ENCODE data around the gene USP51. TPM values are rescaled to one million over a fixed set of nuclear protein-coding genes. Genes with fewer than 3 reads are reported as not detected.
"Not testable (repeated sequence)": the region's sequence is repeated elsewhere in the genome, so short reads cannot be mapped to it uniquely, and the experiment has no call there.

The USP51 gene
- total RNA-seq, 4 donors from 2014 or later = 0.26 to 8.2 (median 4.4) TPM

- H3K9me3 ChIP-seq; intact Hi-C loops (cut with DNase I; ENCODE audit: low total_unique reads); H3K4me3 ChIP-seq: not testable (repeated sequence)
Observed at GRCh38 chrX:55464050-55464449, 25.6 kb downstream of the USP51 start.

GRCh38 chrX:55459926-55460325, 29.7 kb downstream of the USP51 start:
- H3K9me3 ChIP-seq; H3K4me3 ChIP-seq; H3K4me1 ChIP-seq; intact Hi-C loops (cut with DNase I; ENCODE audit: low total_unique reads); DNase-seq; H3K27me3 ChIP-seq; H3K27ac ChIP-seq; H3K36me3 ChIP-seq: not testable (repeated sequence)

More at GRCh38 chrX:55464050-55464449, 25.6 kb downstream of the USP51 start:
- H3K4me1 ChIP-seq, H3K36me3 ChIP-seq, H3K27ac ChIP-seq, H3K27me3 ChIP-seq, DNase-seq: not testable (repeated sequence)

- H3K4me1 ChIP-seq; H3K27me3 ChIP-seq; intact Hi-C loops (cut with DNase I; ENCODE audit: low total_unique reads); H3K36me3 ChIP-seq; DNase-seq; H3K27ac ChIP-seq; H3K9me3 ChIP-seq; H3K4me3 ChIP-seq: not testable (repeated sequence)
Observed at GRCh38 chrX:55459426-55459825, 30.2 kb downstream of the USP51 start.

GRCh38 chrX:55455708-55456107, 33.9 kb downstream of the USP51 start:
- H3K4me1 ChIP-seq; DNase-seq; H3K9me3 ChIP-seq; H3K27ac ChIP-seq; H3K4me3 ChIP-seq; H3K27me3 ChIP-seq; intact Hi-C loops (cut with DNase I; ENCODE audit: low total_unique reads); H3K36me3 ChIP-seq: not testable (repeated sequence)

- H3K4me3 ChIP-seq = peak overlapping the region; percentile 42 to 74
- no peak for TF ChIP-seq POLR2A (IDR thresholded peaks at IDR 0.05)
- TF ChIP-seq CTCF (IDR thresholded peaks at IDR 0.05) = no peak
- intact Hi-C loops (cut with DNase I; ENCODE audit: low total_unique reads) = no loop called here
- no peaks in the 10 kb centered on the region for H3K27me3 ChIP-seq
- H3K27ac ChIP-seq = peak overlapping the region; percentile 86 to 92
- no peaks in the 10 kb centered on the region for H3K36me3 ChIP-seq
- no peak for DNase-seq
- H3K9me3 ChIP-seq = no peaks in the 10 kb centered on the region
- H3K4me1 ChIP-seq = no peaks in the 10 kb centered on the region
Observed at GRCh38 chrX:55452833-55453124, 36.9 kb downstream of the USP51 start.

GRCh38 chrX:55451990-55452832, 37.4 kb downstream of the USP51 start, which contains the start of gene MAGEH1:
MAGEH1 (plus strand) TSS chrX:55452127; CDS start chrX:55452375, 248 bp downstream.
- Histone ChIP-seq H3K27me3 (no peaks in the 10 kb centered on the region), H3K9me3 (no peaks in the 10 kb centered on the region), H3K36me3 (no peaks in the 10 kb centered on the region), H3K27ac (peak within 1 kb of the TSS; percentile 86 to 92), H3K4me1 (no peaks in the 10 kb centered on the region), H3K4me3 (peak within 1 kb of the TSS; percentile 42 to 74)
- TF ChIP-seq CTCF (IDR thresholded peaks at IDR 0.05) (no peak), POLR2A (IDR thresholded peaks at IDR 0.05) (peak; percentile 61 to 69)
- peak; percentile 76 to 82 for DNase-seq
- intact Hi-C loops (cut with DNase I; ENCODE audit: low total_unique reads) = no loop called here

GRCh38 chrX:55451626-55451989, 38.0 kb downstream of the USP51 start:
- intact Hi-C loops (cut with DNase I; ENCODE audit: low total_unique reads) = no loop called here
- Histone ChIP-seq H3K36me3 (no peaks in the 10 kb centered on the region), H3K9me3 (no peaks in the 10 kb centered on the region), H3K27ac (peak overlapping the region; percentile 86 to 92), H3K27me3 (no peaks in the 10 kb centered on the region), H3K4me3 (peak overlapping the region; percentile 42 to 74), H3K4me1 (no peaks in the 10 kb centered on the region)
- TF ChIP-seq CTCF (IDR thresholded peaks at IDR 0.05) (no peak), POLR2A (IDR thresholded peaks at IDR 0.05) (no peak)
- no peak for DNase-seq

Measured in uterus (tissue), 4 donors.